SK-N-SH (cell line): ENCODE data around the gene GPR162. TPM values are rescaled to one million over a fixed set of nuclear protein-coding genes. Genes with fewer than 3 reads are reported as not detected.
A peak's percentile ranks its signal among the peaks of the same experiment; 100 is the strongest.

ENCODE experiments used
- CTCF ChIA-PET: fragments of 300-600, 350-600 bp; formaldehyde crosslinking; extraction: SDS; loops from one replicate; lab custom pipeline; 2021; lab: Yijun Ruan, JAX
- POLR2A ChIA-PET: fragments of 350-600 bp; sonication (Branson Sonifier 250); formaldehyde crosslinking; extraction: SDS; loops from one replicate; lab custom pipeline; 2020; ENCODE audit warnings: antibody characterized with exemption, inconsistent platforms; lab: Yijun Ruan, JAX
- DNase-seq: peaks from one replicate; pipeline ENCODE4 v3.0.0; 2012
- H2AFZ ChIP-seq: fragments of 200-600 bp; sonication (generic); 2 replicates; pipeline ENCODE4 v1.8.1; 2016; ENCODE audit warnings: antibody characterized with exemption, mild to moderate bottlenecking, low read depth
- H3F3A ChIP-seq: fragments of 200-600 bp; sonication (generic); replicated peaks from 2 replicates; pipeline ENCODE3; 2016; ENCODE audit warnings: antibody characterized with exemption, mild to moderate bottlenecking; ENCODE audit not compliant: insufficient read depth
- H3K27ac ChIP-seq, 2 experiments: fragments of 200-500 bp in 1 of 2; fragments of 200-600 bp in 1 of 2; sonication (Bioruptor generic) in 1 of 2; sonication (generic), shearing (Covaris generic) in 1 of 2; 2 replicates each; pipeline versions ENCODE4 v1.5.1 to v1.6.1; 2014 to 2016; ENCODE audit warnings: low read depth in 2 of 2, inconsistent platforms in 1 of 2, low read length in 1 of 2, mild to moderate bottlenecking in 1 of 2, mixed read lengths in 1 of 2
- H3K27me3 ChIP-seq: fragments of 200-600 bp; sonication (generic), shearing (Covaris generic); 2 replicates; pipeline ENCODE4 v1.6.1; 2016; ENCODE audit warnings: mixed run types; ENCODE audit not compliant: insufficient read depth
- H3K36me3 ChIP-seq, 2 experiments: fragments of 200-500 bp in 1 of 2; fragments of 200-600 bp in 1 of 2; sonication (Bioruptor generic) in 1 of 2; sonication (generic) in 1 of 2; replicated peaks in 1 of 2; 2 replicates each; pipeline versions ENCODE3 to v1.5.1; 2014 to 2016; ENCODE audit warnings: low read length in 1 of 2, mild to moderate bottlenecking in 1 of 2; ENCODE audit not compliant: insufficient read depth in 2 of 2, control insufficient read depth in 1 of 2
- H3K4me1 ChIP-seq, 2 experiments: fragments of 200-500 bp in 1 of 2; fragments of 200-600 bp in 1 of 2; sonication (Bioruptor generic) in 1 of 2; sonication (generic), shearing (Covaris generic) in 1 of 2; 2 replicates each; pipeline versions ENCODE4 v1.5.1 to v1.6.1; 2014 to 2016; ENCODE audit warnings: low read depth in 1 of 2, low read length in 1 of 2, mixed run types in 1 of 2; ENCODE audit not compliant: insufficient read depth in 2 of 2, control insufficient read depth in 1 of 2
- H3K4me2 ChIP-seq: fragments of 200-600 bp; sonication (generic), shearing (Covaris generic); 2 replicates; pipeline ENCODE4 v1.6.1; 2017; ENCODE audit warnings: mixed run types
- H3K4me3 ChIP-seq, 2 experiments: fragments of 200-500 bp in 1 of 2; fragments of 200-600 bp in 1 of 2; sonication (Bioruptor generic) in 1 of 2; sonication (generic), shearing (Covaris generic) in 1 of 2; 2 replicates each; pipeline versions ENCODE4 v1.5.1 to v1.8.1; 2014 to 2016; ENCODE audit warnings: low read depth in 2 of 2, inconsistent platforms in 1 of 2, low read length in 1 of 2, mild to moderate bottlenecking in 1 of 2, mixed read lengths in 1 of 2, moderate library complexity in 1 of 2
- H3K79me2 ChIP-seq: fragments of 200-600 bp; sonication (generic); 2 replicates; pipeline ENCODE4 v1.8.1; 2017; ENCODE audit warnings: mild to moderate bottlenecking; ENCODE audit not compliant: insufficient read depth
- H3K9ac ChIP-seq: fragments of 200-600 bp; sonication (generic); 2 replicates; pipeline ENCODE4 v1.6.1; 2017; ENCODE audit warnings: mixed run types
- H3K9me2 ChIP-seq: fragments of 200-600 bp; sonication (generic); 2 replicates; pipeline ENCODE4 v1.6.1; 2017; ENCODE audit warnings: mixed run types
- H3K9me3 ChIP-seq: fragments of 200-600 bp; sonication (generic); 2 replicates; pipeline ENCODE4 v1.6.1; 2017; ENCODE audit warnings: mixed run types, mild to moderate bottlenecking, moderate library complexity
- H4K20me1 ChIP-seq: fragments of 200-600 bp; sonication (generic); 2 replicates; pipeline ENCODE4 v1.6.1; 2017; ENCODE audit warnings: mild to moderate bottlenecking, mixed run types; ENCODE audit not compliant: insufficient read depth
- ELF1 ChIP-seq: IDR thresholded peaks from 2 replicates; pipeline ENCODE4 v1.4.0; 2012
- EP300 ChIP-seq, 2 experiments: IDR thresholded peaks; 2 replicates each; pipeline versions ENCODE4 v1.4.0 to v1.6.1; 2012; ENCODE audit warnings: borderline replicate concordance in 1 of 2, low read depth in 1 of 2, low read length in 1 of 2
- EZH2phosphoT487 ChIP-seq: fragments of 200-600 bp; sonication (generic); IDR thresholded peaks from 2 replicates; pipeline ENCODE4 v1.6.1; 2017; ENCODE audit warnings: low read depth, mixed run types, mild to moderate bottlenecking, antibody characterized with exemption, moderate library complexity, borderline replicate concordance
- FOSL2 ChIP-seq: IDR thresholded peaks from 2 replicates; pipeline ENCODE4 v1.4.0; 2012; ENCODE audit warnings: low read depth, mild to moderate bottlenecking, moderate library complexity, borderline replicate concordance
- FOXJ3 ChIP-seq: sonication (generic); formaldehyde crosslinking; IDR thresholded peaks from 2 replicates; pipeline ENCODE4 v1.5.1; 2020; ENCODE audit warnings: mild to moderate bottlenecking, missing genetic modification reagents
- FOXM1 ChIP-seq: IDR thresholded peaks from 2 replicates; pipeline ENCODE4 v1.4.0; 2012; ENCODE audit warnings: low read depth, mild to moderate bottlenecking
- GATA2 ChIP-seq: sonication (generic); formaldehyde crosslinking; IDR thresholded peaks from 2 replicates; pipeline ENCODE4 v1.5.0; 2020; ENCODE audit warnings: mild to moderate bottlenecking, missing genetic modification reagents
- MEF2A ChIP-seq: IDR thresholded peaks from 2 replicates; pipeline ENCODE4 v1.4.0; 2012; ENCODE audit warnings: low read depth, borderline replicate concordance
- NFIC ChIP-seq: IDR thresholded peaks from 2 replicates; pipeline ENCODE4 v1.4.0; 2012; ENCODE audit warnings: borderline replicate concordance
- NRF1 ChIP-seq: IDR thresholded peaks from 2 replicates; pipeline ENCODE4 v1.6.1; 2012; ENCODE audit warnings: low read depth, mild to moderate bottlenecking, low read length
- POLR2AphosphoS5 ChIP-seq: IDR thresholded peaks from 2 replicates; pipeline ENCODE4 v1.6.1; 2012; ENCODE audit warnings: low read depth, low read length
- RAD21 ChIP-seq: IDR thresholded peaks from 2 replicates; pipeline ENCODE4 v1.6.1; 2012; ENCODE audit warnings: mild to moderate bottlenecking, low read length
- RCOR1 ChIP-seq: fragments of 150-350 bp; IDR thresholded peaks from 2 replicates; pipeline ENCODE4 v1.6.1; 2017; ENCODE audit warnings: antibody characterized with exemption, low read length
- RFX5 ChIP-seq: IDR thresholded peaks from 2 replicates; pipeline ENCODE4 v1.6.1; 2012; ENCODE audit warnings: mild to moderate bottlenecking, improper control_type of control experiment, low read length
- SMC3 ChIP-seq: IDR thresholded peaks from 2 replicates; pipeline ENCODE4 v1.6.1; 2012; ENCODE audit warnings: low read depth, low read length, improper control_type of control experiment
- WGBS: methylation state at CpG from one replicate; pipeline ENCODE4 v1.1.6; 2017; ENCODE audit warnings: low lambda C conversion rate; 5-methylcytosine and 5-hydroxymethylcytosine counted together
- polyA plus RNA-seq, 3 experiments: library from polyadenylated mRNA; depleted of rRNA; stranded (reverse); fragments of >200 nt; gene quantifications; 2 replicates each; pipeline ENCODE4 v1.2.3, GENCODE V29; 2012
- TF ChIP-seq, protein P1 (sequence below): fragments of 200-600 bp; sonication (generic); IDR thresholded peaks from 2 replicates; pipeline ENCODE4 v1.6.1; 2017; ENCODE audit warnings: antibody characterized with exemption, mild to moderate bottlenecking, moderate library complexity
- TF ChIP-seq, protein P2 (sequence below): fragments of 150-350 bp; IDR thresholded peaks from 2 replicates; pipeline ENCODE4 v1.6.1; 2016; ENCODE audit warnings: mild to moderate bottlenecking, low read depth, low read length
- TF ChIP-seq, protein P3 (sequence below): IDR thresholded peaks from 2 replicates; pipeline ENCODE4 v1.4.0; 2012; ENCODE audit warnings: low read depth
- TF ChIP-seq, protein P4 (sequence below): fragments of 150-350 bp; IDR thresholded peaks from 2 replicates; pipeline ENCODE4 v1.6.1; 2017; ENCODE audit warnings: antibody characterized with exemption, low read length, low read depth, borderline replicate concordance
- TF ChIP-seq, protein P5 (sequence below): IDR thresholded peaks from 2 replicates; pipeline ENCODE4; 2012
- TF ChIP-seq, protein P6 (sequence below): IDR thresholded peaks from 2 replicates; pipeline ENCODE4 v1.4.0; 2012; ENCODE audit warnings: low read depth, borderline replicate concordance
- TF ChIP-seq, protein P7 (sequence below): IDR thresholded peaks from 2 replicates; pipeline ENCODE4 v1.6.1; 2012; ENCODE audit warnings: mild to moderate bottlenecking, low read depth, low read length, moderate library complexity

Gene GPR162
- polyA plus RNA-seq, 1 of the 3 experiments (the other 2 are of a cell fraction), result 18.6 TPM

DNA sequence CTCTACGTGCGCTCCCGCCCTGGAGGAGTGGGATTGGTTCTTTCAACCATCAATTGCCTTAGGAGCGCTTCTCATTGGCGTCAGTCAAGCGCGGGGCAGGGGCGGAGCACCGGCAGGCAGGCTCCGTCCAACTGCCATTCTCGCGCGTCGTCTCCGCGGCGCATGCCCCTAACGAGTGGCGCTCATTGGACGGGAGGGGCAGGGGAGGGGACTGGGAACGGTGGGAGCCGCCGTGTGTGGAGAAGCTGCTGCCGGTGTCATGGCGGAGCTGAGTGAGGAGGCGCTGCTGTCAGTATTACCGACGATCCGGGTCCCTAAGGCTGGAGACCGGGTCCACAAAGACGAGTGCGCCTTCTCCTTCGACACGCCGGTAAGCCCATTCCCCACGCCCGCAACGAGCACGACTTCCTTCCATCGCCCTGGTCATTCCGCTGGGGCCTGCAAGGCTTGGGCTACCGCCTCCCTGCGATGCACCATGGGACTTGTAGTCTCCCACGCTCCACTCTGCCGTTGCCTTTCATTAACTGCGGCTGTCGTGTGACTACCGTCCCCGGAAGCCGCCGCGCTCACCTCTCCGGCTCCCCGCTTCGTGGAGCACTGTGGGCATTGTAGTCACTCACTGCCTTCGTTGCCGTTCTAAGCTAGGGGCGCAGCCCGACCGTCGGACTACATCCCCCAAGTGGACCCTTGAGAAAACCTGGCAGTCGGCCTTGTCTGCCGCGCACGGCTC, 30.5 kb downstream of the GPR162 start, which contains the start of gene USP5:
TSS of gene USP5 (plus strand) at position 230 of the 730 bp plus-strand sequence. CDS start at position 260, 30 bp downstream.
- peak within 1 kb of the TSS; percentile 73 to 97 for H3K27ac ChIP-seq
- peak within 1 kb of the TSS; percentile 96 for H3K4me2 ChIP-seq
- DNase-seq, result peak; percentile 92
- H3K36me3 ChIP-seq, result peaks cover 21 to 38% of the 10 kb centered on the region in 2 experiments
- peaks cover 70% of the 10 kb centered on the region for H3K79me2 ChIP-seq
- H3K9me3 ChIP-seq, result no peaks in the 10 kb centered on the region
- H4K20me1 ChIP-seq, result no peaks in the 10 kb centered on the region; the same call in 1 of the 2 replicates
- peaks cover 7 to 17% of the 10 kb centered on the region in 2 experiments for H3K4me1 ChIP-seq
- POLR2A ChIA-PET, result interaction anchor here (0.8 to 3.4 kb wide), 25 partner anchors 10 to 359 kb away, joined by 3 to 57 read pairs (median 6); partner anchors contain the start of genes C12orf57, COPS7A, GAPDH and GNB3
- H2AFZ ChIP-seq, result peak within 1 kb of the TSS; percentile 67
- H3F3A ChIP-seq, result peaks cover 21% of the 10 kb centered on the region
- no peaks in the 10 kb centered on the region for H3K27me3 ChIP-seq
- H3K4me3 ChIP-seq, result peak within 1 kb of the TSS; percentile 70 to 76
- WGBS, result 2% methylated on average over 11 of the region's 65 CpGs
- H3K9ac ChIP-seq, result peak within 1 kb of the TSS; percentile 65
- H3K9me2 ChIP-seq, result no peaks in the 10 kb centered on the region
- CTCF ChIA-PET, result interaction anchor here (1.0 to 19.4 kb wide), 7 partner anchors 12 to 339 kb away, joined by 3 to 225 read pairs (median 11); partner anchors contain the start of genes GNB3, MLF2, P3H3 and SPSB2
- no peak for TF ChIP-seq FOXJ3 (CRISPR knock-in tag)
- TF ChIP-seq MEF2A, result no peak
- no peak for TF ChIP-seq SMC3
- TF ChIP-seq, protein P1, sequence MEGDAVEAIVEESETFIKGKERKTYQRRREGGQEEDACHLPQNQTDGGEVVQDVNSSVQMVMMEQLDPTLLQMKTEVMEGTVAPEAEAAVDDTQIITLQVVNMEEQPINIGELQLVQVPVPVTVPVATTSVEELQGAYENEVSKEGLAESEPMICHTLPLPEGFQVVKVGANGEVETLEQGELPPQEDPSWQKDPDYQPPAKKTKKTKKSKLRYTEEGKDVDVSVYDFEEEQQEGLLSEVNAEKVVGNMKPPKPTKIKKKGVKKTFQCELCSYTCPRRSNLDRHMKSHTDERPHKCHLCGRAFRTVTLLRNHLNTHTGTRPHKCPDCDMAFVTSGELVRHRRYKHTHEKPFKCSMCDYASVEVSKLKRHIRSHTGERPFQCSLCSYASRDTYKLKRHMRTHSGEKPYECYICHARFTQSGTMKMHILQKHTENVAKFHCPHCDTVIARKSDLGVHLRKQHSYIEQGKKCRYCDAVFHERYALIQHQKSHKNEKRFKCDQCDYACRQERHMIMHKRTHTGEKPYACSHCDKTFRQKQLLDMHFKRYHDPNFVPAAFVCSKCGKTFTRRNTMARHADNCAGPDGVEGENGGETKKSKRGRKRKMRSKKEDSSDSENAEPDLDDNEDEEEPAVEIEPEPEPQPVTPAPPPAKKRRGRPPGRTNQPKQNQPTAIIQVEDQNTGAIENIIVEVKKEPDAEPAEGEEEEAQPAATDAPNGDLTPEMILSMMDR, result 0 out of 2 replicates have a peak, but pooled peaks have one; percentile 7
- peak; percentile 40; the same call in 1 of the 2 replicates for TF ChIP-seq RFX5
- TF ChIP-seq RAD21, result no peak
- TF ChIP-seq EZH2phosphoT487, result no peak
- peak; percentile 81 for TF ChIP-seq NRF1
- TF ChIP-seq FOSL2, result no peak
- TF ChIP-seq FOXM1, result no peak
- TF ChIP-seq POLR2AphosphoS5, result no peak; the same call in none of the 2 replicates
- TF ChIP-seq, protein P2, sequence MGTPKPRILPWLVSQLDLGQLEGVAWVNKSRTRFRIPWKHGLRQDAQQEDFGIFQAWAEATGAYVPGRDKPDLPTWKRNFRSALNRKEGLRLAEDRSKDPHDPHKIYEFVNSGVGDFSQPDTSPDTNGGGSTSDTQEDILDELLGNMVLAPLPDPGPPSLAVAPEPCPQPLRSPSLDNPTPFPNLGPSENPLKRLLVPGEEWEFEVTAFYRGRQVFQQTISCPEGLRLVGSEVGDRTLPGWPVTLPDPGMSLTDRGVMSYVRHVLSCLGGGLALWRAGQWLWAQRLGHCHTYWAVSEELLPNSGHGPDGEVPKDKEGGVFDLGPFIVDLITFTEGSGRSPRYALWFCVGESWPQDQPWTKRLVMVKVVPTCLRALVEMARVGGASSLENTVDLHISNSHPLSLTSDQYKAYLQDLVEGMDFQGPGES, result peak; percentile 76
- TF ChIP-seq, protein P3, sequence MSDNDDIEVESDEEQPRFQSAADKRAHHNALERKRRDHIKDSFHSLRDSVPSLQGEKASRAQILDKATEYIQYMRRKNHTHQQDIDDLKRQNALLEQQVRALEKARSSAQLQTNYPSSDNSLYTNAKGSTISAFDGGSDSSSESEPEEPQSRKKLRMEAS, result peak; percentile 43; the same call in 1 of the 2 replicates
- TF ChIP-seq, protein P4, sequence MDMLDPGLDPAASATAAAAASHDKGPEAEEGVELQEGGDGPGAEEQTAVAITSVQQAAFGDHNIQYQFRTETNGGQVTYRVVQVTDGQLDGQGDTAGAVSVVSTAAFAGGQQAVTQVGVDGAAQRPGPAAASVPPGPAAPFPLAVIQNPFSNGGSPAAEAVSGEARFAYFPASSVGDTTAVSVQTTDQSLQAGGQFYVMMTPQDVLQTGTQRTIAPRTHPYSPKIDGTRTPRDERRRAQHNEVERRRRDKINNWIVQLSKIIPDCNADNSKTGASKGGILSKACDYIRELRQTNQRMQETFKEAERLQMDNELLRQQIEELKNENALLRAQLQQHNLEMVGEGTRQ, result no peak; the same call in 1 of the 2 replicates
- TF ChIP-seq ELF1, result peak; percentile 90
- TF ChIP-seq EP300 (IDR thresholded peaks at IDR 0.05; ENCODE audit: borderline replicate concordance in 1 of 2, low read depth in 1 of 2, low read length in 1 of 2), result no peak
- TF ChIP-seq, protein P5, sequence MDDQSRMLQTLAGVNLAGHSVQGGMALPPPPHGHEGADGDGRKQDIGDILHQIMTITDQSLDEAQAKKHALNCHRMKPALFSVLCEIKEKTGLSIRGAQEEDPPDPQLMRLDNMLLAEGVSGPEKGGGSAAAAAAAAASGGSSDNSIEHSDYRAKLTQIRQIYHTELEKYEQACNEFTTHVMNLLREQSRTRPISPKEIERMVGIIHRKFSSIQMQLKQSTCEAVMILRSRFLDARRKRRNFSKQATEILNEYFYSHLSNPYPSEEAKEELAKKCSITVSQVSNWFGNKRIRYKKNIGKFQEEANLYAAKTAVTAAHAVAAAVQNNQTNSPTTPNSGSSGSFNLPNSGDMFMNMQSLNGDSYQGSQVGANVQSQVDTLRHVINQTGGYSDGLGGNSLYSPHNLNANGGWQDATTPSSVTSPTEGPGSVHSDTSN, result peak; percentile 97
- TF ChIP-seq NFIC, result peak; percentile 98
- TF ChIP-seq, protein P6, sequence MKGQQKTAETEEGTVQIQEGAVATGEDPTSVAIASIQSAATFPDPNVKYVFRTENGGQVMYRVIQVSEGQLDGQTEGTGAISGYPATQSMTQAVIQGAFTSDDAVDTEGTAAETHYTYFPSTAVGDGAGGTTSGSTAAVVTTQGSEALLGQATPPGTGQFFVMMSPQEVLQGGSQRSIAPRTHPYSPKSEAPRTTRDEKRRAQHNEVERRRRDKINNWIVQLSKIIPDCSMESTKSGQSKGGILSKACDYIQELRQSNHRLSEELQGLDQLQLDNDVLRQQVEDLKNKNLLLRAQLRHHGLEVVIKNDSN, result peak; percentile 35; the same call in 1 of the 2 replicates
- TF ChIP-seq, protein P7, sequence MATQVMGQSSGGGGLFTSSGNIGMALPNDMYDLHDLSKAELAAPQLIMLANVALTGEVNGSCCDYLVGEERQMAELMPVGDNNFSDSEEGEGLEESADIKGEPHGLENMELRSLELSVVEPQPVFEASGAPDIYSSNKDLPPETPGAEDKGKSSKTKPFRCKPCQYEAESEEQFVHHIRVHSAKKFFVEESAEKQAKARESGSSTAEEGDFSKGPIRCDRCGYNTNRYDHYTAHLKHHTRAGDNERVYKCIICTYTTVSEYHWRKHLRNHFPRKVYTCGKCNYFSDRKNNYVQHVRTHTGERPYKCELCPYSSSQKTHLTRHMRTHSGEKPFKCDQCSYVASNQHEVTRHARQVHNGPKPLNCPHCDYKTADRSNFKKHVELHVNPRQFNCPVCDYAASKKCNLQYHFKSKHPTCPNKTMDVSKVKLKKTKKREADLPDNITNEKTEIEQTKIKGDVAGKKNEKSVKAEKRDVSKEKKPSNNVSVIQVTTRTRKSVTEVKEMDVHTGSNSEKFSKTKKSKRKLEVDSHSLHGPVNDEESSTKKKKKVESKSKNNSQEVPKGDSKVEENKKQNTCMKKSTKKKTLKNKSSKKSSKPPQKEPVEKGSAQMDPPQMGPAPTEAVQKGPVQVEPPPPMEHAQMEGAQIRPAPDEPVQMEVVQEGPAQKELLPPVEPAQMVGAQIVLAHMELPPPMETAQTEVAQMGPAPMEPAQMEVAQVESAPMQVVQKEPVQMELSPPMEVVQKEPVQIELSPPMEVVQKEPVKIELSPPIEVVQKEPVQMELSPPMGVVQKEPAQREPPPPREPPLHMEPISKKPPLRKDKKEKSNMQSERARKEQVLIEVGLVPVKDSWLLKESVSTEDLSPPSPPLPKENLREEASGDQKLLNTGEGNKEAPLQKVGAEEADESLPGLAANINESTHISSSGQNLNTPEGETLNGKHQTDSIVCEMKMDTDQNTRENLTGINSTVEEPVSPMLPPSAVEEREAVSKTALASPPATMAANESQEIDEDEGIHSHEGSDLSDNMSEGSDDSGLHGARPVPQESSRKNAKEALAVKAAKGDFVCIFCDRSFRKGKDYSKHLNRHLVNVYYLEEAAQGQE, result no peak
- TF ChIP-seq GATA2 (CRISPR knock-in tag), result no peak
- no peak for TF ChIP-seq RCOR1
